GM21423 (cell line): ENCODE results near the gene MRGPRF.

Experiments
- ATAC-seq: cut with Tn5 transposase; IDR thresholded peaks from one replicate; pipeline ENCODE4 v1.9.1; 2021; ENCODE audit warnings: mild to moderate bottlenecking, moderate library complexity; ENCODE audit not compliant: unreplicated experiment

MRGPRF gene

GRCh38 chr11:68966894-68967780 lies 45.9 kb downstream of the MRGPRF start:
- ATAC-seq, result no peak

- no peak for ATAC-seq
These were observed 46.9 kb downstream of the MRGPRF start for GRCh38 chr11:68965901-68966853.

- no peak for ATAC-seq
These were observed 49.3 kb downstream of the MRGPRF start for GRCh38 chr11:68963779-68964178.

GRCh38 chr11:68962527-68963250 lies 50.4 kb downstream of the MRGPRF start:
- ATAC-seq, result no peak

- no peak for ATAC-seq
These were observed 51.8 kb downstream of the MRGPRF start for GRCh38 chr11:68961245-68961644.

GRCh38 chr11:68960294-68961071 lies 52.6 kb downstream of the MRGPRF start:
- no peak for ATAC-seq

GRCh38 chr11:68959465-68960293 lies 53.4 kb downstream of the MRGPRF start:
- ATAC-seq, result no peak

GRCh38 chr11:68958211-68958610 lies 54.8 kb downstream of the MRGPRF start:
- ATAC-seq, result no peak

GRCh38 chr11:68956547-68957254 lies 56.3 kb downstream of the MRGPRF start:
- no peak for ATAC-seq

- ATAC-seq, result no peak
These were observed 56.9 kb downstream of the MRGPRF start for GRCh38 chr11:68956142-68956541.

- no peak for ATAC-seq
These were observed 57.5 kb downstream of the MRGPRF start for GRCh38 chr11:68955607-68955958.

- ATAC-seq, result no peak
These were observed 58.0 kb downstream of the MRGPRF start for GRCh38 chr11:68954836-68955606.
